Activated CD8-positive, alpha-beta memory T cell treated with anti-CD3 and anti-CD28 coated beads, Interleukin-2, amount 50 U/mL, for 4 hours (primary cell): ENCODE data around the gene KRT86.
"Not testable (repeated sequence)": the region's sequence is repeated elsewhere in the genome, so short reads cannot be mapped to it uniquely, and the experiment has no call there.

Experiments used
- DNase-seq: peaks from one replicate; pipeline ENCODE4 v3.0.0-alpha.2; 2020

The KRT86 gene

GRCh38 chr12:52342781-52343490 is 68.5 kb downstream of the KRT86 start:
- DNase-seq: no peak

- no peak for DNase-seq
These were observed 69.1 kb downstream of the KRT86 start for GRCh38 chr12:52343550-52343949.

DNA sequence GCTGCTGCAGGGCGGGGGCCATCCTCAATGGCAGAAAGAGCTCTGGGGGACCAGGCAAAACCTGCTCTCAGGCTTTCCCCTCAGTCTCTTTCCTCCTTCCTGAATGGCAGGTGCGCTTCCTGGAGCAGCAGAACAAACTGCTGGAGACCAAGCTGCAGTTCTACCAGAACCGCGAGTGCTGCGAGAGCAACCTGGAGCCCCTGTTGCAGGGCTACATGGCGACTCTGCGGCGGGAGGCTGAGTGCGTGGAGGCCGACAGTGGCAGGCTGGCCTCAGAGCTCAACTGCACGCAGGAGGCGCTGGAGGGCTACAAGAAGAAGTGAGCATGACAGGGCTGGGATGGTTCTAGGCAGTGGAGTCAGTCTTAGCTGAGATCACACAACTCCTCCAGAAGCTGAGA is 69.7 kb downstream of the KRT86 start:
- DNase-seq: no peak

GRCh38 chr12:52345041-52345440 is 70.6 kb downstream of the KRT86 start:
- DNase-seq: not testable (repeated sequence)

DNA sequence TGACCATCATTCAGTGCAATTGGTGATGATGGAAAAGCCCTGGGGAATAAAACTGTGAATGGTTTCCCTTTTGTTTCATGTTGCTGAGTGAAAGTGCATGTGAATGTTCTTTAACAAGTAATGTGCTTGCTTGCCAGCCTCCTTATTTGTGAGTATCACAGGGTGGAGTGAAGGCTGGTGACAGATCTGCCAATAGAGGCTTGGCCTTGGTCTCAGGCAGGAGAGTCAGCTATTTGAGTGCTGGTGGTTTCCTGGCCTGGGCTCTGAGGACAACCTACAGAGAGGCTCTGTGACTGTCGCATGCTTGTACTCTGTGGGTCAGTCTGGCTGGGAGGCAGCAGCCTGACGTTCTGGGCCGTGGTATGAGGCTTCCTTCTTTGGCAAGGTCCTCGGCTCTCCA is 72.1 kb downstream of the KRT86 start:
- DNase-seq: no peak

- no peak for DNase-seq
These were observed 72.6 kb downstream of the KRT86 start for GRCh38 chr12:52347016-52347415.

- DNase-seq: no peak
These were observed 73.4 kb downstream of the KRT86 start for GRCh38 chr12:52347551-52348510.

- DNase-seq: no peak
These were observed 74.8 kb downstream of the KRT86 start for GRCh38 chr12:52349196-52349595.

GRCh38 chr12:52350021-52350620 is 75.7 kb downstream of the KRT86 start:
- DNase-seq: no peak

DNA sequence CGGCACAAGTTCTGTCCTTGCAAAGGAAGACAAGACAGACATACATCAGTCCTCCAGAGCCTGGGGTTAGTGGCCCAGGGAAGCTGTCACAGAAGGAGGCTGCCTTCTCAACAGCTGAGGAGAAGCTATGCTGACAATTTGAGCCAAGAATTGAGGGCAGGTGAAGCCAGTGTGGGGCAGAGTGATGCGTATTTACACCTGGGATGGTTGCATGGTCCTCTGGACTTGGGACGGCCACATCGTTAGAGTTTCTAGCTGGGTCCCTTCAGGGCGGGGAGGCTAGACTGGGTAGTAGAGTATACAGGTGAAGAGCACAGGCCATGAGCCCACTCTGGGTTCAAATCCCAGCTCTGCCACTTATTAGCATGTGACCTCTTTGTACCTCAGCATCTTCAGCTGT is 76.3 kb downstream of the KRT86 start:
- no peak for DNase-seq

DNA sequence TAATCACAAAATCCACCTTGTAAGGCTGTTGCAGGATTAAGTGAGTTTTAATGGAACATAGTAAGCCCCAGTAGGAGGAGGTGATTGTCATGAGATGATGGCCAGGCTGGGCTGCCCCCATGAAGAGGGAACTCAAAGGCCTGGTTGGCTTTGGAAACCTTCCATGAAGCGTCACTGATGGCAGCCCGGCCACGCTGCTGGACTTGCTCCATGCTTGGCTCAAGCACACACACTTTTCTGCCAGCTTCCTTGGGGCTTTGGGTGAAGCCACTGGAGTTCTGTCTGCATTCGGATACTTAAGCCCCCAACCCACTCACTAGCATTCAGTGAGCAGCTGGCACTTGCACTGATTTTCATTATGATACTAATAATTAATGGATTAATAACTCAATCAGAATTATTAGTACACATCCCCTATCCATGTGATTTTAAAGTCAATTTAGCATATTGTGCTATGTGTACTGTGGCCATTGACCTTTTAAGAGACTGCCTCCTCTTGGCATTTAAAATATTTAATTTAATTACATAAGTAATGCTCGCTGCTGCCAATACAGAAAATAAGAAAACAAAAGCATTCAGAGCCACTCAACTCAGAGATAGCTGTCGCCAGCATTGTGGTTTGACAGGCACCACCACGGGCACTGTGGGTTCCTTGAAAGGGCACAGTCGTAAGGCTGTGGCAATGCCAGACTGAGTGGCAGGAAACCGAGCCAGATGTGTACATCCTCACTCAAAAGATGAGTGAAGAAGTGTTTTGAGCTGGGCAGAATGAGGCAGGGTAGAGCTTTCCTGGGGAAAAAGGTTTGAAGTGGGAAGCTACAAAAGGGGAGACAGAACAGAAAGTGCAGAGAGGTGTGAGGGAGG is 77.0 kb downstream of the KRT86 start:
- peak; percentile 63 for DNase-seq

DNA sequence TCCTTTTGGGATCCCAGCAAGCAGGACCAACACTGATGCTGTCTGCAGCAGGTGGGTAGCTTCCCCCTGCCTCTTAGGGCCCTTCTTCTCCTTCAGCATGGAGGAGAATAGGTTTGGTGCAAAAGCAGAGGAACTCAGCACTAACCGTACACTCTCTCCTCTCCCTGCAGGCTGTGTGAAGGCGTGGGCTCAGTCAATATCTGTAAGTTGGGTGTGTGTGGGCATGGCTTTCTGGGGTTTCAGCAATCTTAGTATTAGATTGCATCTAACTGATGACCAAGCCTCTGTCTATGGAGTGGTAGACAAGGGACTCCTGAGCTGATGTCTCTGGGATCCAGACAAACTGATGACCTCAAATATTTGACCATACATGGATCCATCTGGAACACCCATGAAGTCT is 78.5 kb downstream of the KRT86 start:
- no peak for DNase-seq

GRCh38 chr12:52353766-52354165 is 79.3 kb downstream of the KRT86 start:
- DNase-seq: no peak

GRCh38 chr12:52354200-52354599 is 79.8 kb downstream of the KRT86 start:
- no peak for DNase-seq

DNA sequence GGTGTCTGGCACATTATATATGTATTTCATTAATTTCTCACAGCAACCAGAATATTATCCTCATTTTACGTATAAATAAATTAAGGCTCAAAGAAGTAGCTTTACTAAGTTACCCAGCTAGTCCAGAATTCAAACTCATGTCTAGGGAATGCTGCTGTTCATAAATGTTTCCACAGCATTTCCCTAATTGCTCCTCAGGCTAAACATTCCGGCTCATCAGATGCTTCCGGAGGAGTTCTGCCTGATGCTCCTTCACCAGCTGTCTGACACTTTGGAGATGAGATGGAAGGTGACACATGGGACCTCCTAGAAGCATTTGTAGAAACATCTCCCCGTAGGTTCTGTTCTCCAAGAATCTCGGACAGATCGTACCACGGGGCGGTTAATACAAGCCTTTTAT is 80.7 kb downstream of the KRT86 start:
- no peak for DNase-seq

GRCh38 chr12:52356031-52356761 is 81.8 kb downstream of the KRT86 start:
- no peak for DNase-seq

GRCh38 chr12:52356762-52357580 is 82.5 kb downstream of the KRT86 start:
- DNase-seq: no peak
